Measurements from ENCODE around the gene CFAP410.
"Not testable (repeated sequence)": the region's sequence is repeated elsewhere in the genome, so short reads cannot be mapped to it uniquely, and the experiment has no call there.

CFAP410 gene

DNA sequence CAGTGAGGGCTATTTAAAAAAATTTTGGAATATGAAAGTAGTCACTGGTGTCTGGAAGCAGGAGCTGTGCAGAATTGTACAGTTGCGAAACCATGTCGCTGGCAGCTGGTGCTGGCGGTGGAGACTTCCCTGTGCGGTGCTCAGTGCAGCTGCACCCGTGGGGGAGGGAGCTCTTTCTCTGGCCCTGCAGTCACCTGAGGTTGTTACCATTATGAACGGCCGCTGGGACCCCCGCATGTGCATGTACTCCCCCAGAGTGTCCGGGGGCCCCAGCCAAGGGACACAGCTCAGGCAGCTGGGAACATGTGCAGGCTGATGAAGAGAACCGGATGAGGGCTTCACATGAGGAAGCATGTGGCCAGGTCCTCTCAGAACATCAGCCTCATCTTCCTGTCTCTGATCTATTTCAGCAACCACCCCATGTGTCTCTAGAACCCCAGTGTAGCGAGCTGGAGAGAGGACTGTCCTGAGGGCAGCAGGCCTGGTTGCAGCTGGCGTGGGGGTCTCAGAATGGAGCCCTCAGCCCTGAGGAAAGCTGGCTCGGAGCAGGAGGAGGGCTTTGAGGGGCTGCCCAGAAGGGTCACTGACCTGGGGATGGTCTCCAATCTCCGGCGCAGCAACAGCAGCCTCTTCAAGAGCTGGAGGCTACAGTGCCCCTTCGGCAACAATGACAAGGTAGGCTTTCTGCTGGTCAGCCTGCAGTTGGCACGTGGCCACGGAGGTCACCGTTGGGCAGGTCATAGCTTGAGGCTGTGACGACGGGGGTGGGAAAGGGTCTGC lies 14.2 kb upstream of the CFAP410 start, which contains the start of gene TRPM2:
Gene TRPM2 (plus strand): TSS at position 431 of the 780 bp plus-strand sequence. CDS start 80 bp downstream, at position 511.
- Mint-ChIP-seq H3K9me3 (no peaks in the 10 kb centered on the region), H3K27ac (ENCODE audit: low read depth) (peak within 1 kb of the TSS; percentile 71), H3K27me3 (no peaks in the 10 kb centered on the region), H3K4me1 (peaks cover 36% of the 10 kb centered on the region), H3K4me3 (peak within 1 kb of the TSS; percentile 77), H3K36me3 (ENCODE audit: insufficient read depth) (peaks cover 1% of the 10 kb centered on the region)
- DNase-seq (ENCODE audit: low spot score in 2 of 2) (no peak), ATAC-seq (replicated peaks; ENCODE audit: extremely low read depth, poor library complexity, severe bottlenecking) (peak; percentile 64)

DNA sequence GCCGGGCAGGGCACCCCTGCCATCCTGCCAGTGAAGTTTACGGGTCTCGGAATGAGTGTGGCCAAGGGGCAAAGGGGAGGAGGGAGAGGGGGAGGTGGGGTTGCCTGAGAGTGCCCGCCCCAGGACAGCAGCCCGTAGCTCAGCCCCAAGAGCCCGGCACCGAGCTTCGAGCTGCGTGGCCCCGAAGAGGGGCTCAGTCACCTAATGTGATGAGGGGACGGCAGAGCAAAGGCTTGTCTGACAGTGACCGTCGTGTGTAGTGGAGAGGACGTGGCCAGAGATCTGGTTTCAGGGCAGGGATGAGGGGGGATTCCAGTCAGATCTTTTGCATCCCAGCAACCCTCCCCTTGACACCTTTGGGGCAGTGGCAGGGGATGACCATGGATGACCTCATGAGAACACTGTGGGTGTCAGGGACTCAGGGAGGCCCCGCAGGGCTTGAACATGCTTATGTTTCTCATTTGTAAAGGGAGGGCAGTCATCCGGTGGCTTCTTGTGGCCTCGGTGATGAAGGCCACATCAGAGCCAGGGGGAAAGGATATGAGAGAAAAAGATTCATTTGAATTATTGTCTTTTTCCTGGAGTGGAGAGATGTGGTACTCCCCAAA lies 13.2 kb upstream of the CFAP410 start:
- Mint-ChIP-seq H3K27ac (ENCODE audit: low read depth) (no peak overlapping the region), H3K9me3 (no peaks in the 10 kb centered on the region), H3K4me3 (peak overlapping the region; percentile 77), H3K27me3 (no peaks in the 10 kb centered on the region), H3K4me1 (peaks cover 36% of the 10 kb centered on the region), H3K36me3 (ENCODE audit: insufficient read depth) (peaks cover 3% of the 10 kb centered on the region)
- DNase-seq (ENCODE audit: low spot score in 2 of 2) = no peak
- ATAC-seq (replicated peaks; ENCODE audit: extremely low read depth, poor library complexity, severe bottlenecking) = no peak

DNA sequence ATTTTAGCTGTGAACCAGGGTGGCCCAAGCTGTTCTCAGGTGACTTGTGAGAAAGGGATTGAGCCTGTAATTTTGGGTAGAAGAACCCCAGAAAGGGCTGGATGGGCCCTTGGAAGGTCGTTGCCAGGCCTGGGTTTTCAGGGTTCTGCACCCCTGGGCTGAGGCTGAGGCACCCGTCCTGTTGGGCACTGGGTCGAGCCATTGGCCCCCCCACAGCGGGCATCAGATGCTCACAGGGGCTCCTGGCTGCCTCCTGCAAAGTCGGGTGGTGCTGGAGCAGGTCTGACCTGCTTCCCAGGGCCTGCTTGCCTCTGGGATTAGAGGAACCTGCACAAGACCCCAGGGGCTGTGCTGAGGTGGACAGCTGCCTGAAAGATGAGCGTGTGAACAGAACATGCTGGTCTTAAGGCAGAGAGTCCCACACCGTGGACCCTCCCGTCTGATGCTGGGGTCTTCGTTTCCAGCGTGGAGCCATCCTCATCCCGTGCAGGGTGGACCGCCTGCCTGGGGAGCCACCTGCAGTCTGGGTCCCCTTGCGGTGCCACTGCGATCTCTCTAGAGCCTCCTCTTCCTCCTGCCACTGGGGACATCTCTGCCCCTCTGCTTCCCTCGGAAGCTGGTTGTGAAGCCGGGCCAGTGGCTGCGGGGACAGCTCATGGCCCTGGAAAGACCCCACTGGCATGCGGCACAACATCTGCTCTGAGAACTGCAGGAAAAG lies 12.5 kb upstream of the CFAP410 start:
- no peaks in the 10 kb centered on the region for H3K27me3 Mint-ChIP-seq
- H3K9me3 Mint-ChIP-seq = no peaks in the 10 kb centered on the region
- H3K4me1 Mint-ChIP-seq = peaks cover 36% of the 10 kb centered on the region
- H3K4me3 Mint-ChIP-seq = peak overlapping the region; percentile 77
- DNase-seq (ENCODE audit: low spot score in 2 of 2) (no peak), ATAC-seq (replicated peaks; ENCODE audit: extremely low read depth, poor library complexity, severe bottlenecking) (no peak)
- H3K36me3 Mint-ChIP-seq (ENCODE audit: insufficient read depth) = peaks cover 3% of the 10 kb centered on the region
- H3K27ac Mint-ChIP-seq (ENCODE audit: low read depth) = no peak overlapping the region

DNA sequence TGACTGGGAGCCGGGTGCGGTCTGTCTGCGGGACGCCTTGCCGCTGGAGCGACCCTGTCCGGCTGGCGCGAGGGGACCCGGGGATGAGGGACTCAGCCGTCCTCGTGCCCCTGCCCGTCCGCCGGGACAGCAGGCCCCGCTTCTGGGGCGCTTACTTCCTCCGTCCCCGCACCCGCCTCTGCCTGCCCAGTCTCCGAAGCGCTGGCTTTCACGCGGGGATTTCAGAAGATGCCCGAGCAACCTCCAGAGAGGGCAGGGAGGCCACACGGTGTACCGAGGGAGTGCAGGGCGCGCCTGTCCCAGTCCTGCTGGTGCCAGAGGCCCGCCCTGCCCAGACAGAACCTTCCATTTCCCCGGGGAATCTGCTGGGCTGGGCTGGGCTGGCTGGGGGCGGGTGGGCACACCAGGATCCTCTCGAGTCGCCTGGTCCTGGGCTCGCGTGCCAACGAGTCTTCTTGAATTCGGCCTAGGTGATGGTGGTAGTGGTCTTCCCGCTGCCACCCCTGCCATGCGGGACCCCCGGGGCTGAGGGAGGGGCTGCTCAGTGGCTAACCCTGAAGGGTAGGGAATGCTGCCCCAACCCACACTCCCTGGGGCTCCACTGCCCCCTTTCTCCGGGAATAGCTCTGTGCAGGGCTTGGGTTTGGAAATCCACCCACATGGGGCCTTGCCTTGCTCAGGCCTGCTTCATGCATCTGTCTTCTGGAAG lies 11.7 kb upstream of the CFAP410 start:
- no peak for ATAC-seq (replicated peaks; ENCODE audit: extremely low read depth, poor library complexity, severe bottlenecking)
- no peak overlapping the region for H3K4me3 Mint-ChIP-seq
- H3K9me3 Mint-ChIP-seq = no peaks in the 10 kb centered on the region
- H3K4me1 Mint-ChIP-seq = peaks cover 36% of the 10 kb centered on the region
- DNase-seq (ENCODE audit: low spot score in 2 of 2) = no peak
- H3K27me3 Mint-ChIP-seq = no peaks in the 10 kb centered on the region
- peaks cover 3% of the 10 kb centered on the region for H3K36me3 Mint-ChIP-seq (ENCODE audit: insufficient read depth)
- H3K27ac Mint-ChIP-seq (ENCODE audit: low read depth) = no peak overlapping the region

DNA sequence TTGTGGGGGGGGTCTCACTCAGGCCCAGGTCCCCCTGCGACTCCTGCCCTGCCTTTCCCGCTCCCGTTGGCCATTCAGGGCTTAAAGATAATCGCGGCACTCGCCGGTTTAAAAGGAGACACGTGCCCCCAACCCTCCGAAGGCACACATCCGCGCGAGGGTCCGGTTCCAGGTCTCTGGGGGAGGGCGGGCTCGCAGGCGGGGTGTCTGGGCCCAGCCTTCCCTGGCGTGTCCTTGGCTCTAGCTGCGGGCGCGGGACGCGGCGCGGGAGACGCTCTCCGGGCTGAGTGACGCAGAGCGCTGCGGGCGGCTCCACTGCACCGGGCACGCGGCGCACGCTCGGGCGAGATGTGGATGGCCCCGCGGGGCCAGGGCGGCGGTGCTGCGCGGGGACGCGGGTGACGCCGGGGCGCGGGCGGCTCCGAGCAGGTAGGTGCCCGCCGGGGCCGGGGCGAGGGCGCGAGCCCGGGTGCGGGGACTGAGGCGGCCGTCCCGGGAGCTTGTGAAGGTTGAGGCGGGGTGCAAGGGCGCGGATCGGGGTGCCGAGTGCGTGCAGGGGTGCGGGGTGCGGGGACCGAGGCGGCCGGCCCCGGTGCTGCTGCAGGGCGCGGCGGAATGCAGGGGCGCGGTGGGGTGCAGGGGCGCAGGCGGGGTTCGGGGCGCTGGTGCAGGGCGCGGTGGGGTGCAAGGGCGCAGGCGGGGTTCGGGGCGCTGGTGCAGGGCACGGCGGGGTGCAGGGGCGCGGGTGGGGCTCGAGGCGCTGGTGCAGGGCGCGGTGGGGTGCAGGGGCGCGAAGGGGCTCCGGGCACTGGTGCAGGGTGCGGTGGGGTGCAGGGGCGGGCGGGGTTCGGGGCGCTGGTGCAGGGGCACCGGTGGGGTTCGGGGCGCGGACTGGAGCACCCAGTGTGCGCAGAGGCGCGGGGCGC lies 10.9 kb upstream of the CFAP410 start:
- H3K4me1 Mint-ChIP-seq = peaks cover 29% of the 10 kb centered on the region
- no peaks in the 10 kb centered on the region for H3K9me3 Mint-ChIP-seq
- no peak overlapping the region for H3K27ac Mint-ChIP-seq (ENCODE audit: low read depth)
- no peak overlapping the region for H3K4me3 Mint-ChIP-seq
- no peak for DNase-seq (ENCODE audit: low spot score in 2 of 2)
- peaks cover 3% of the 10 kb centered on the region for H3K36me3 Mint-ChIP-seq (ENCODE audit: insufficient read depth)
- ATAC-seq (replicated peaks; ENCODE audit: extremely low read depth, poor library complexity, severe bottlenecking) = no peak
- H3K27me3 Mint-ChIP-seq = no peaks in the 10 kb centered on the region

DNA sequence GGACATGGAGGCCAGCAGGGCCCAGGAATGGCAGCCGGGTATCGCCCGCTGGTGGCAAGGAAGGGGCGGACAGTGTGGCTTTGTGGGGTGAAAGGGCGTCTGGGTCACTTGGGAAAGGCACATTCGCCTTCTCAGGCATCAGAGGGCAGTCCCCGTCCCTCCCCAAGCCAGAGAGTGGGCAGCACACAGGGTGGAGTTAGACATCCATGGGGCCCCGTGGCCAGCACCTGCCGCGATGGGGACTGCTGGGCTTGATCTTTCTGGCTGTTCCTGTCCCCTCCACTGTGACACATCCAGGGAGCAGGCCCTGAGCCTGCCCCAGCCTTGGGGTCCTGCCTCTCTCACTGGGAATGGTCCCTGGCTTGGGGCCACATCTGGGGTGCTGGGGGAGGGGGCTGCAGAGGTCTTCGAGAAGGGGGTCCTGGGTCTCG lies 10.2 kb upstream of the CFAP410 start:
- Mint-ChIP-seq H3K27ac (ENCODE audit: low read depth) (peak overlapping the region; percentile 72), H3K4me3 (no peak overlapping the region), H3K9me3 (no peaks in the 10 kb centered on the region), H3K4me1 (peaks cover 22% of the 10 kb centered on the region), H3K36me3 (ENCODE audit: insufficient read depth) (peaks cover 3% of the 10 kb centered on the region), H3K27me3 (no peaks in the 10 kb centered on the region)
- DNase-seq (ENCODE audit: low spot score in 2 of 2) (no peak), ATAC-seq (replicated peaks; ENCODE audit: extremely low read depth, poor library complexity, severe bottlenecking) (no peak)

DNA sequence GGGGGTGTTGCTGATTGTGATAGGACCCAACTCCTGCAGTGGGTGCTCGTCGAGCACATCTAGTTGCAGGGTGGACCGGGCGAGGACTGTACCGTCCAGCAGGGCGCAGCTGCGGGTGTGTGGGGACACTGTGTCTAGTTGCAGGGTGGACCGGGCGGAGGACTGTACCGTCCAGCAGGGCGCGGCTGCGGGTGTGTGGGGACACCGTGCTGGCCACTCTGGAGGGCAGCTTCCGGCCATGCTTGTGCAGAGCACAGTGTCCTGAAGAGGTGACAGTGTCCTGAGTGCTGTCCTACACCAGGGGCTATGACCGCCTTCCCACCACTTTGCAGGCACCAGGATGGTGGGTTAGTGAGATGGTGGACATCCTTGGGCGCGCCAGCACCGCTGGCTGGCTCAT lies 9.7 kb upstream of the CFAP410 start:
- Mint-ChIP-seq H3K27me3 (no peaks in the 10 kb centered on the region), H3K36me3 (ENCODE audit: insufficient read depth) (peaks cover 3% of the 10 kb centered on the region), H3K4me3 (no peak overlapping the region), H3K4me1 (peaks cover 17% of the 10 kb centered on the region), H3K9me3 (no peaks in the 10 kb centered on the region), H3K27ac (ENCODE audit: low read depth) (peak overlapping the region; percentile 72)
- no peak for ATAC-seq (replicated peaks; ENCODE audit: extremely low read depth, poor library complexity, severe bottlenecking)
- no peak for DNase-seq (ENCODE audit: low spot score in 2 of 2)

DNA sequence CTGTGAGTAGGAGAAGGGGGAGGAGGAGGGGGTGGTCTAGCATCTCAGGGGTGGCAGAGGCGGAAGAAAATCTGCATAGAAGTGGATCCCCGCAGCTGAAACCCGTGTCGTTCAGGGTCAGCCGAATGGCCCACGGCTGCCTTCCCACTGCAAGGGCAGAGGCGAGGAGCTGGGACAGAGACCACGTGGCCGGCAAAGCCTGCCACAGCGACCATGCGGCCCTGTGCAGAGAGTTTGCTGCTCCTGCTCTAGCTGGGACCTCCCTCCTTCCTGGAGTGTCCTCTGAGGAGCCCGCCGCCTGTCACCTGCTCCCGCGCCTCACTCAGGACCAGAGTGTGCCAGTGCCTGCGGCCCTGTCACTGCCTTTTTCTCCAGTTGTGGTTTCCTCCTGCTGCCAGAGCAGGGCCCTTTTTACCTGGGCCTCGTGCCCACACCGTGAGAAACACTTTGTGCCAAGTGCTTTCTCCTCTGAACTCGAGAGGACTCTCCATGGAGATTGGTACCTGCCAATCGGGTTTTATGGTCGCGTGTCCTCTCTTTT lies 8.8 kb upstream of the CFAP410 start:
- Mint-ChIP-seq H3K4me3 (no peak overlapping the region), H3K27me3 (no peaks in the 10 kb centered on the region), H3K36me3 (ENCODE audit: insufficient read depth) (peaks cover 1% of the 10 kb centered on the region), H3K4me1 (peaks cover 8% of the 10 kb centered on the region), H3K9me3 (no peaks in the 10 kb centered on the region), H3K27ac (ENCODE audit: low read depth) (no peak overlapping the region)
- DNase-seq (ENCODE audit: low spot score in 2 of 2) (no peak), ATAC-seq (replicated peaks; ENCODE audit: extremely low read depth, poor library complexity, severe bottlenecking) (no peak)

DNA sequence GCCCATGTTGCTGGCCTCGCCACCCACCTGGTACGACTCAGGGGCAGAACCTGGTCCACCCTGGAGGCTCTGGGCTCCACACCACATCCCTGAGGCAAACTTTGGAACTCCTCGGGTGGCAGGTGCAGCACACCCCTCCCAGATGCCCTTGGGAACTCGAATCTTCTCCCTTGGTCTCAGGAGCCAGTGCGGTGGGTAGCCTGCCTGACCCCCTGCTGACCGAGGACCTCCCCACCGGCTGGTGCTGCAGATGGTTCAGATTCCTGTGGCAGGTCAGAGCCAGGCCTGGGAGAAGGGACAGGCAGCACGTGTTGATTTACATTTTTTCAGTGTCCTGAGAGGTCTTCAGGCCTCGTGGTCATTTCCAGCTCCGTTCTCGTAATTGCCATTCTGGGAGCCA lies 6.3 kb upstream of the CFAP410 start:
- Mint-ChIP-seq H3K4me1 (peaks cover 2% of the 10 kb centered on the region), H3K36me3 (ENCODE audit: insufficient read depth) (peaks cover 1% of the 10 kb centered on the region), H3K4me3 (no peak overlapping the region), H3K27me3 (no peaks in the 10 kb centered on the region), H3K27ac (ENCODE audit: low read depth) (no peak overlapping the region), H3K9me3 (no peaks in the 10 kb centered on the region)
- DNase-seq (ENCODE audit: low spot score in 2 of 2) (no peak), ATAC-seq (replicated peaks; ENCODE audit: extremely low read depth, poor library complexity, severe bottlenecking) (no peak)

DNA sequence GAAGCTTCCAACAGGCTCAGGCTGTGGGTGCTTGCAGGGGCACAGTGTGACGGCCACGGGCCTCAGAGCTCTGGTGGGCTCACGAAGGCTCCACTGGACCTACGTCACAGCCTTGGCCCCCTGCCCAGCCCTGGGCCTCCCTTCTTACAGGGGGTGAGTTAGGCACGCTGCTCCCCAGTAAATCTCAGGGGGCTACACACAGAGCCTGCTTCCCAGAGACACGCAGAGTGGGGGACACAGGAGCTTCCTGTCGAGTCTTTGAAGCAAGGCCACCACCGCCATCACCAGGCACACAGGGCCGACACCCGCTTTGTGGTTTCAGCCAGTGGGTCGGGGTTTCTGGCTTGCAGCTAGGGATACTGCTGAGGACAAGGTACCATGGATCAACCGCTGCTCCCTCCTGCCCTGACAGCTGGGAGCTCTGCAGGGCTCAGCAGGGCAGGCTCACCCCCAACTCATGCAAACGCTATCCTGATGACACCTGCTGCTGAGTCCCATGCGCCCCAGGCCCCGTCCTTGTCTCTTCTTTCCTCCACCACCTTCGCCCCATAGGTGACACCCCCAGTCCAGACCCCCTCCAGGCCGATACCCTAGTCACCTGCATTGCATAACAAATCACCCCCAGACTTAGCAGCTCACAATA lies 5.5 kb upstream of the CFAP410 start:
- Mint-ChIP-seq H3K4me1 (peaks cover 7% of the 10 kb centered on the region), H3K36me3 (ENCODE audit: insufficient read depth) (peaks cover 5% of the 10 kb centered on the region), H3K9me3 (no peaks in the 10 kb centered on the region), H3K27me3 (no peaks in the 10 kb centered on the region), H3K27ac (ENCODE audit: low read depth) (no peak overlapping the region), H3K4me3 (no peak overlapping the region)
- ATAC-seq (replicated peaks; ENCODE audit: extremely low read depth, poor library complexity, severe bottlenecking) (no peak), DNase-seq (ENCODE audit: low spot score in 2 of 2) (no peak)

DNA sequence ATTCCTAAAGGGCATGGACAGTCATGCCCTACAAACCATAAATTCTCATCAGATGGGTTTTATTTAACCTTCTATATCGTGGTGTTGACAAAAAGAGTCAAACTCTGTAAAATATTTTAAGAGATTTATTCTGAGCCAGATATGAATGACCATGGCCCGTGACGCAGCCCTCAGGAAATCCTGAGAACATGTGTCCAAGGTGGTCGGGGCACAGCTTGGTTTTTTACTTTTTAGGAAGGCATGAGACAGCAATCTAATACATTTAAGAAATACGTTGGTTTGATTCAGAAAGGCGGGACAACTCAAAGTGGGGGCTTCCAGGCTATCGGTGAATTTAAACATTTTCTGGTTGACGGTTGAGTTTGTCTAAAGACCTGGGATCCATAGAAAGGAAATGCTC lies 3.8 kb upstream of the CFAP410 start:
- not testable (repeated sequence) for H3K27ac Mint-ChIP-seq (ENCODE audit: low read depth); H3K4me3 Mint-ChIP-seq; DNase-seq (ENCODE audit: low spot score in 2 of 2); H3K9me3 Mint-ChIP-seq; ATAC-seq (replicated peaks; ENCODE audit: extremely low read depth, poor library complexity, severe bottlenecking); H3K27me3 Mint-ChIP-seq
- H3K36me3 Mint-ChIP-seq (ENCODE audit: insufficient read depth) = peaks cover 17% of the 10 kb centered on the region
- peaks cover 15% of the 10 kb centered on the region for H3K4me1 Mint-ChIP-seq
